Subcutaneous adipose tissue (tissue), 4 donors: ENCODE data around the gene FYCO1. TPM values are rescaled to one million over a fixed set of nuclear protein-coding genes. Genes with fewer than 3 reads are reported as not detected.

Experiments
- total RNA-seq, 4 donors: library from RNA; depleted of rRNA; stranded (reverse); fragments of >200 nt; gene quantifications; one replicate each; pipeline ENCODE4 v1.1.0, GENCODE V29; 2016
- TF ChIP-seq, protein P1 (sequence below): fragments of 450-650 bp; IDR thresholded peaks from one replicate; pipeline ENCODE4 v1.5.1; 2016; ENCODE audit warnings: low read depth, mild to moderate bottlenecking, control low read depth, antibody characterized with exemption, moderate library complexity

FYCO1 gene
- total RNA-seq, 4 donors from 2014 or later, result 36.7 to 46.7 (median 43.6) TPM

DNA sequence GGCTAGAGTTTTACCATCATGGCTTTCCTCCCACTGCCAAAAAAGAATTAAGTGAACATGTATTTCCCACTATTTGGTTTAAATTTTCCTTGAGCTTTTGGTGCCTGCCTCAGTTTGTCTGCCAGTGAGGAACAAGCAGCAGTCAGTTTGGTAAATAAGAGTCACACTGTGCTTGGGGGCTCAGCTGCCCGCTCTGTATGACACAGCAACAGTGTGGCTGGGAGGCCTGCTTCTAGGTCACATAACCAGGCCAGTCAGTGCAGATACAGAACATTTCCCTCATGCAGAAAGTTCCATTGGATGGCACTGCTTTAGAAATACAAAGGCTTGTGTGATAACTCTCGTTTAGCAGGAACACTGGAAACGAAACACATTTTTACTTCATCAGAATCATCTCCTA is 25.7 kb downstream of the FYCO1 start:
- TF ChIP-seq, protein P1, sequence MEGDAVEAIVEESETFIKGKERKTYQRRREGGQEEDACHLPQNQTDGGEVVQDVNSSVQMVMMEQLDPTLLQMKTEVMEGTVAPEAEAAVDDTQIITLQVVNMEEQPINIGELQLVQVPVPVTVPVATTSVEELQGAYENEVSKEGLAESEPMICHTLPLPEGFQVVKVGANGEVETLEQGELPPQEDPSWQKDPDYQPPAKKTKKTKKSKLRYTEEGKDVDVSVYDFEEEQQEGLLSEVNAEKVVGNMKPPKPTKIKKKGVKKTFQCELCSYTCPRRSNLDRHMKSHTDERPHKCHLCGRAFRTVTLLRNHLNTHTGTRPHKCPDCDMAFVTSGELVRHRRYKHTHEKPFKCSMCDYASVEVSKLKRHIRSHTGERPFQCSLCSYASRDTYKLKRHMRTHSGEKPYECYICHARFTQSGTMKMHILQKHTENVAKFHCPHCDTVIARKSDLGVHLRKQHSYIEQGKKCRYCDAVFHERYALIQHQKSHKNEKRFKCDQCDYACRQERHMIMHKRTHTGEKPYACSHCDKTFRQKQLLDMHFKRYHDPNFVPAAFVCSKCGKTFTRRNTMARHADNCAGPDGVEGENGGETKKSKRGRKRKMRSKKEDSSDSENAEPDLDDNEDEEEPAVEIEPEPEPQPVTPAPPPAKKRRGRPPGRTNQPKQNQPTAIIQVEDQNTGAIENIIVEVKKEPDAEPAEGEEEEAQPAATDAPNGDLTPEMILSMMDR, result no peak

DNA sequence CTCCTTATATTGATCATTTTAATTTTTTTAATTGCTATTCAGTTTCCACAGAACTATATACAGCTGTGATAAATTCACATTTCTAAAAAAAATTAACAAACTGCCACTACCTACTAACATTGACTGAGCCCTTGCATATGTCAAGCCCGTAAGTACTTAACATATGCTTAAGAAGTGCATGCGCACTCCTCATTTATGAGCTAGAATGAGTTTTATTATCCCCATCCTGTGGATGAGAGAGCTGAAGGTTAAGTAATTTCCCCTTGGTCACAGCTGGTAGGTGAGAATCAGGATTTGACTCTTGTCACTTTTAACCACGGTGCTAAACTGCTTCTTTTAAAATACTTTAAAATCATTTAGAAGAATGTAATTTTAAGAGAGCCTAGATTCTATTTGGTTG is 26.5 kb downstream of the FYCO1 start:
- TF ChIP-seq, protein P1, result no peak

DNA sequence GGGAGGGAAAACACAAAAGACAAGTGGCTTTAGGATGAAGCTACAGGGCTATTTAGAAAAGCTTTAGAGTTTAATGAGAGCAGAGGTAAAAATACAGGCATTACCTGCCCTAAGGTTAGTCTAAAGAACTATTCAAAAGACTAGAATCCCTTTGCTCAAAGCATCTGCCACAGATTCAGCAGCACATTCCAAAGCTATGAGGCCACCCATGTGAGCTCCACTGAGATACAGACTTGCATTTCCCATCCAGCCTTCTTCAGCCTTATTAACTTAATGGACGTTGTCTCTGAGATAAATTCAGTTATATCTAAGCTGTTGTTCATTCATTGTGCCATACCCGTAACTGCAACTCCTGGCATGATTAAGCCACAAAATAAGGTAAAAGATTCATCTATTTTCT is 26.9 kb downstream of the FYCO1 start:
- TF ChIP-seq, protein P1, result no peak

DNA sequence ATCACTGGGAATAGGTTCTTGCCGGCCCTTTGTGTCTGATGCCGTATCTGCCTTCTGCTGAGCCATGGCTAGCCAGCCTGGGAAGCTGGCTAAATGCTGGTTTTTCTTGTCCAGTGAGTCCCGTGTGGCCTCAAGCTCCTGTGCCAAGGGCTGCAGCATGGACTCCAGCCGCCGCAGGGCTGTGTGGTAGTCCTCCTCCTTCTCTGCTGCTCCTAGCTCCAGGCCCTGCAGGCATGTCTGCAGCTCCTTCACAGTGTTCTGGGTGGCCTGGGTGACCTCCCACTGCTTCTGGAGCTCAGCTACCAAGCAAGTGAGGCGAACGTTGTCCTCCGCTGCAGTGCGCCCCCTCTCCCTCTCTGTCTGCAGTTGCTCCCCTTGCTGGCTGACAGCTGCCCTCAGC is 27.5 kb downstream of the FYCO1 start:
- TF ChIP-seq, protein P1, result no peak

DNA sequence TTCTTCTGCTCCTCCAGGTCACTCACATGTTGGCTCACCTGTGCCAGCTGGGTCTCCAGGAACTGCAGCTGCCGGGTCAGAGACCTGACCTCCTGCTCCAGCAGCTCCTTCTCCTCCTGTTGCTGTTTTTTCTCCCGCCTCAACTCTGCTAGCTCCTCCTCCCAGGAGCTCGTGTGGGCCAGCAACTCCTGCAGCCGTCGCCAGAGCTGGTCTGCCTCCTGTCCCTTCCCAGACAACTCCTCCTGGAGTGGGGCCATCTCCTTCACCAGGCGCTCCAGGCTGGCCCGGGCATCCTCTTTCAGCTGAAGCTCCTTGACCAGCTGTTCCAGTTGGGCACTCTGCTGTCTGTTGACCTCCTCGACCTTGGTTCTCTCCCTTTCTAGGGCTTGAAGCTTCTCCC is 27.9 kb downstream of the FYCO1 start:
- TF ChIP-seq, protein P1, result no peak

DNA sequence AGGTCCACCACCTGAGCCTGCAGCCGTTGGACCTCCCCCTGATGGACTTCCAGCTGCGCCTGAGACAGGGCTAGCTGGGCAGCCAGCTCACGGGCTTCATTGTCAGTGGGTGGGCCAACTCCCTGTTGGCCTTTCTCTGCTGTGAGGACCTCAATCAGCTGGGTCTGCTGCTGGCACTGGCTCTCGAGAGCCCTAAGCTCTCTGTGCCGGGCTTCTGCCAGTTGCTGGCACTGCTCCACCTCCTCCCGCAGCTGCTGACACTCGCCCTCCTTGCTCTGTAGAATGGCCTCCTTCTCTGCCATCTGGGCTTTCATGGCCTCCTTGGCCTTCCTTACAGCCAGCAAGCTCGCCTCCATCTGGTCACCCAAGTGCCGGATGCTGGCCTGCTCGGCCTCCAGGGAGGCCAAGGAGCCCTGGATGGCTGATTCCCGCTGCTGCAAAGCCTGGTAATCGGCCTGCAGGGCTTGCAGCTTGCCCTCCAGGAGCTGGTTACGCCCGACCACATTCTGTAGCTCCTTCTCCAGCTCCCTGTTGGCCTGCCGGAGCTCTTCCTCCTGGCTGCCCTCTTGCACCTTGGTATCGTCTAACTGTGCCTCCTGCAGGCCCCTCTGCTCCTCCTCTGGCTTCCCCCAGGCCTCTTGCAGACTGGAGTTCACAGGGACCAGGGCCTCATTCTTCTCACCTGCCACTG is 28.5 kb downstream of the FYCO1 start:
- TF ChIP-seq, protein P1, result no peak

DNA sequence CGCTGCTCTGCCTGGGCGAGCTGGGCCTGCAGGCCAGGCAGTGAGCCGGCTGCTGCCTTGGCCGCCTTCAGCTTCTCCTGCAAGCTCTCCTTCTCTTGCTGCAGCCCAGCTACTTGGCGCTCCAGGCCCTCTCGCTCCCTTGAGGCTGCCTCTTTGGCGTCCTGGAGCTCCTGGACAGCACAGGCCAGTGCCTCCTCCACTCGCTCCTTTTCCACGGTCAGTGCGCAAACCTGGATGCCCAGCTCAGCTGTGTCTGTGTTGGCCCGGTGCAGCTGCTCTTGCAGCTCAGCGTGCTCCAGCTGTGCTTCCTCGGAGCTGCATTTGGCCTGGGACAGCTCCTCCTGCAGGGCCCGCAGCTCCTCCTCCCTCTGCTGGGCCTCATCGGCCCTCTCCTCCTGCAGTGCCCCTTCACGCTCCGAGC is 29.2 kb downstream of the FYCO1 start:
- TF ChIP-seq, protein P1, result no peak
